GM18526 (cell line): ENCODE results near the gene GSS.

ENCODE experiments used
- POLR2A ChIP-seq: IDR thresholded peaks from 3 replicates; pipeline ENCODE4 v1.6.1; 2011; ENCODE audit not compliant: insufficient read length; ENCODE audit errors: extremely low read depth

The GSS gene

DNA sequence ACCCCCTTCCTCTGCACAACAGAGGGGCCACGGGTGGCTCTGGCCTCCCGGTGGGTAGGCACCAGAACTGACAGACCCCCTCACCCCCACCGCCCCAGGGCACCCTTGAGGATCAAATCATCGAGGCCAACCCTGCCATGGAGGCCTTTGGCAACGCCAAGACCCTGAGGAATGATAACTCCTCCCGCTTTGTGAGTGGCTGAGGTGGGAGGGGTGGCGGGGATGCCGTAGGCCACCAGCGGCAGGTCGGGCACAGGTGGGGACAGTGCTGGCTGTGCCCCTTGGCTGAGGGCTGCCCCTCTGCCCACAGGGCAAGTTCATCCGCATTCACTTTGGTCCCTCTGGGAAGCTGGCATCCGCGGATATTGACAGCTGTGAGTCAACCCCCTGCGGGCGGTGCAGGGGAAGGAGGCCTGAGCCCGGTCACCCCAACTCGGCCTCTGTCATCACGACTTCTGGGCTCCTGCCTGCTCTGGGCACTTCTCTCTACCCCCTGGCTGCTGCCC is 29.2 kb upstream of the GSS start:
- TF ChIP-seq POLR2A = no peak

DNA sequence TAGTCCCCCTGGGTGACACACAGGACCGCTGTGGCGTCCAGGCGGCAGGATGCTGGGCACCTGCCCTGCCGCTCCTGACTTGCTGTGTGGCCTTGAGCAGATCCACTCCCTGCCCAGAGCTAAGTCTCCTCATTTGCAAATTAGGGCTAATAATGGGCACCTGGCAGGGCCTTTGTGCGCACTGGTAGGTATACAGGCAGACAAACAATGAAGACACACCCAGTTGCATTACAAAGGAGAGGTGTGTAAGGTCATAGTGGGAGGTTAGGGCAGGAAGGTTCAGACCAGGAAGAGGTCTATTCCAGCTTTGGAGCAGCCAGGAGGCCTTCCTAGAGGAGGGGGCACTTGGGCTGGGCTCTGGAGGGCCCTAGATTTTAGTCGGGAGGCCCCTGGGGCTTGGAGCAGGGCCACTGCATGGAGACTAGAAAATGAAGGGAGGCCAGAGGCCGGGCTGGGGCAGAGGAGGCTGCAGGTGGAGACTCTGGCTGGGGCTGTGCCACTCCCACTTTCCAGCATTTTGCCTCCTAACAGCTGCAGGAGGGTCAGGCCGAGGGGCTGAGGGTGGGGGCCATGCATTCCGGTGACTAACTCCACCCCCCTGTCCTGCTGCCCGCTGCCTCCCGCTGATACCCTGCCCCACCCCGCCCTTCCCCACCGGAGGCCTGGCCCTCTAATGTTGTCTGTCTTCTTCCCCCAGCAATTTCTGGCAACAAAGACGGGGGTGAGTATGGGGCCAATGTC is 28.6 kb upstream of the GSS start:
- TF ChIP-seq POLR2A = no peak

DNA sequence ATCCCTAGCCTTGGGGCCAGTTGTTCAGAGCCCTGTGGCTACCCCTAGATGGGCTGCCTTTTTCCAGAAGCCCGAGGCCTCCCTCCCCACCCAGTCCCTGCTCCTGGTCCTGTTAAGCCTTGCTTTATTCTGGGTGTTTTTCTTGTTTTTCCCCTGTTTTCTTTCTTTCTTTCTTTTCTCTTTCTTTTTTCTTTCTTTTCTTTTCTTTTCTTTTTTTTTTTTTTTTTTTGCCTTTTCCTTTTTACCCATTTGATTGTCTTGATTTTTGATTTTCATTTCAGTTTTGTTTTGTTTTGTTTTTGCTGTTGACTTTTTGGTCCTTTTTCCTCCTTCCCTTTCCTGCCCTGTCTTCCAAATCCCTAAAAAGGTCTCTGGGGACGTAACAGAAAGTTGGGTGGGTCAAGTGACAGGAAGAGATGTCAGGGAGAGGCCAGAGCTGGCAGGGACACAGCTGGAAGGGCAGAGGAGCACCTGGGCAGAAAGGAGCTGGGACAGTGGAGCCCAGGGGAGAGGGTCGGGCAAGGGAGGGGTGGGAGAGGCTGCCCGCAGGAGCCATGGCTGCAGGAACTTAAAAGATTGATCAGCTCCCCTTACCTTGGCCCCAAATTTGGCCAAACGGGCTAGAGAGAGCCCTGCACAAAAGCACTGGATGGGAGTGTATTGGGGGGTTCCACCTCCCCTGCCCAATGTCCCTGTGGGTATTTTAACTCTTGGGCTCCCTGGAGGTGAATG is 27.6 kb upstream of the GSS start:
- no peak for TF ChIP-seq POLR2A

DNA sequence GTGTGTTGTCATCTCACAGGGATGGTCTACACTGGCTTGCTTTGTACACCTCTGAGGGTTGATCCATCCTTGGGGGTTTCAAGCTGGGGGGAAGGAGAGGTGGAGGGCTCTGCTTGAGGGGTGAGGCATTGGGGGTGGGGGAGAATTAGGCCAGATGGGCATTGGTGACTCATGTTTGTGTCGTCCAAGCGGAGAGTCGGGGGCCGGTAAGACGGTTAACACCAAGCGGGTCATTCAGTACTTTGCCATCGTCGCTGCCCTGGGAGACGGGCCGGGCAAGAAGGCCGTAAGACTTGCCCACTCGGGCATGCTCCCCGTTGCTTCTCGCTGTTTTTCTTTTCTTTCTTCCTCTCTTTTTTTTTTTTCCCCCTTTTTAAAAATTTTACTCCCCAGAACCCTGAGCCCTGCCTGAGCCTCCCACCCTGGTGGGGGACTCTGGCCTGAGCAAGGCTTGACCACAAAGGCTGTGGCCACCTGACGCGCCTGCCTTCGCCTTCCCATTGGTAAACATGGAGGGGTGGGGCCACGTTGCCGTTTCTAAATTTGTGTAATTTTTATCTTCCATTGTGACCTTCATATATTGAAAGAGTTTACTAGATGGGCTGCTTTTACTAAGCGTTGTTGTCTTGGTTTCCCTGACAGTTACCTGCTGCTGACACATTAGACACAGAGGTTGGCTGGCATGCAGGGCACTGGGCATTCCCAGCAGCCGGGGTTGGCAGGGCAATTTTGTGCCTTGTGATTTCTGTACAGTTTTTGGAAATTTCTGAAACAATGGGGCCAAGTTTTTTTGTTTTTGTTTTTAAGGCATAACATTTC is 26.9 kb upstream of the GSS start:
- TF ChIP-seq POLR2A = no peak

DNA sequence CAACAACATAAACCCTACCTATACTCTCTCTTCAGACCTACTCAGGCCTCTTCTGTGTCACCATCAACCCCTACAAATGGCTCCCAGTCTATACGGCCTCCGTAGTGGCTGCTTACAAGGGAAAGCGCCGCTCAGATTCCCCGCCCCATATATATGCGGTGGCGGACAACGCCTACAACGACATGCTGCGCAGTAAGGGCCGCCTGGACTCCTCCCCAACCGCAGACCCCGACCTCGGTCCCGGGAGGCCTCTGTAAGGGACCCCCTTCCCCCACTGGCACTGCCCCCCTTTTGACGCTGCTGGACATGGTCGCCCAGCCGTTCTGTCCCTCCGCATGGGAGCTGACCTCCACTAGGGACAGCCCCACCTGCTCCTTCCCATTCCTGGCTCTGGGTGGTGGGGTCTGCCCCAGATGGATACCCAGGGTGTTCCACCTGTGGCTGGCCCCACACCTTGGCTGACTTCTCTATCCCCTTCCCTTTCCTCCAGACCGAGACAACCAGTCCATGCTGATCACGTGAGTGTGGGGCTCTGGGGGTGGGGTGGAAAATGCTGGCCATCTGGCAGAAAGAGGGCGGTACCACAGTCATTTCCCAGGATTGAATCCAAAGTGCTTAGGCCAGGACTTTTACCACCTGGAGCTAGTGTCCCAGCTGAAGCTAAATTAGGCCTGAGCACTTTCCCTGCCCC is 25.1 kb upstream of the GSS start:
- no peak for TF ChIP-seq POLR2A

DNA sequence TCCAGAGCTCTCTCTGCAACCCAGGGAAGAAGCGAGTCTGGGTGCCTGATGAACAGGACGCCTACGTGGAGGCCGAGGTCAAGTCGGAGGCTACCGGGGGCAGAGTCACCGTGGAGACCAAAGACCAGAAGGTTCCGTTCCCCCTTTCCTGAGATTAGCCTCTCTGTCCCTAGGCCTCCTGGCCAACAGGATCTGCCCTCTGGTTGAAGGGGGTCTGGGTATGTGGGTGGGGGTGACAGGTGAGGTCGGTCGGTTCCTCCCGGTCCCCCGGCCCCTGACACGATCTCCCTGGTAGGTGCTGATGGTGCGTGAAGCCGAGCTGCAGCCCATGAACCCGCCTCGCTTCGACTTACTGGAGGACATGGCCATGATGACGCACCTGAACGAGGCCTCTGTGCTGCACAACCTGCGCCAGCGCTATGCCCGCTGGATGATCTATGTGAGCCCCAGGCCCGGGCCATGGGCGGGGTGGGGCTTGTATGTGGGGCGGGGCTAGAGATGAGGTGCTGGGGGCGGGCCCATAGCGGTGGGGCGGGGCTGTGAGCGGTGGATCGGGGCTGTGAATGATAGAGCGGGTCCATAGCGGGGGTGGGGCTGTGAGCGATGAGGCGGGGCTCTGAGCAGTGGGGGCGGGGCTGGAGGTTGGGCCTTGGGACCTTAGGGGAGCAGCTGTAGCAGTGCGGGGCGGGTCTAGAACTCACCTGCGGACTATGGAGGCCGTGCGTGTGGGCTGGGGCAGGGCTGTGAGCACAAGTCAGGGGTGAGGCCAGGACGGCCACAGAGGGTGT is 24.0 kb upstream of the GSS start:
- TF ChIP-seq POLR2A = no peak

DNA sequence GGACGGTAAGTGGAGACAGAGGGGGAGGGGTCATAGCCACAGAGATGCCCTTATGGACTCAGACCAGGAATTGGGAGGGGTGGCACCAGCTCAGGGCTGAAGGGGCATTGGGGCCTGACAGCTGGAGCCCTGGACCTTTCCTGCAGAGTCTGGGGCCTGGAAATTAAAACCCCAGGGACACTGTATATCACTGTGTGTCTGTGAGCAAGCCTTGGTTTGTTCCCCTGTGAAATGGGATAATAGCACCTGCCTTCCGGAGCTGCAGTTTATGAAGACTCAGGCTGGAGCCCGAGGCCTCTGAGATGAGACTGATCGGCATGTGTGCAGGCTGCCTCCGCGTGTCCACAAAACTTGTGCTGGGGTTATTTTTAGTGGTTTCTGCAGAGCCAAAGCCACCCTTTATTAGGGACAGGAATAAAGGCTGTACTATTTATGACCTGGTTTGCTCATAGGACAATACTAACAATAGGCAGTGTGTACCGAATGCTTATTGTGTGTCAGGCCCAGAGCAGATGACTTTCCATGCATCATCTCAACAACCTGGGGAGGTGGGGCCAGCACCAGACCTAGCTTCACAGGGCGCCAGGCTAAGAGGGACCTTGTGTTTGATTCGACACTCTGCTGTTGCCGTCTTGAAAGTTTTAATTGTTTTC is 22.6 kb upstream of the GSS start:
- TF ChIP-seq POLR2A = no peak

DNA sequence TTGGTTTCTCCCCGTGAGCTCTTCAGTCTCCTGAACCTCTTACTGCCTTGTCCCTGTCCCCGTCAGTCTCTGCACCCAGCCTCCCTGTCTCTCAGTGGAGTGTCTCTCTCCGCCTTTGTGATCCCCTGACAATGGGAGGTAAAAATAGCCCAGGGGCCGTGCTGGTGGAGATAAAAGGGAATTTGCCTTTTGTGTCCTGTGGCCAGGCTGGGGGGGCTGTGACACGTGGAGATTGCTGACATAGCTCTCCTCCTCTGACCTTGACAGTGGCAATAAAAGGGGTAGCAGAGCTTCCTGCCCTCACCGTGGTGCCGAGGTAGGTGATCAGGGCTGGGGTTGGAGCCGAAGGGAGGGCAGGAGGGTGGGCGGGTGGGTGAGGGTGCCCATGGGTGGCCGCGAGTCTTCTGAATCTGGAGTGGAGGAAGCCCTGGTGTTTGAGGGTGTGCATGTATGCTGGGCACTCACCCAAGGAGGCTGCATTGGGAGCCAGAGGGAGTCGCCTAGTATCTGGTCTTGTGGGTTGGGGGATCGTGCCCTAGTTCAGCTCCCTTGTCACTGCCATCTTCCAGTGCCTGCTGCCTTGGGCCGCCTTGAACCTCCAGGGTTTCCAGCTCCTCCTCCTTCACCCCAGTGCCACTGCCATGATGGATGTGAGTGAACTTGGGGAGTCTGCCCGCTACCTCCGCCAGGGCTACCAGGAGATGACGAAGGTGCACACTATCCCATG is 21.9 kb upstream of the GSS start:
- no peak for TF ChIP-seq POLR2A

DNA sequence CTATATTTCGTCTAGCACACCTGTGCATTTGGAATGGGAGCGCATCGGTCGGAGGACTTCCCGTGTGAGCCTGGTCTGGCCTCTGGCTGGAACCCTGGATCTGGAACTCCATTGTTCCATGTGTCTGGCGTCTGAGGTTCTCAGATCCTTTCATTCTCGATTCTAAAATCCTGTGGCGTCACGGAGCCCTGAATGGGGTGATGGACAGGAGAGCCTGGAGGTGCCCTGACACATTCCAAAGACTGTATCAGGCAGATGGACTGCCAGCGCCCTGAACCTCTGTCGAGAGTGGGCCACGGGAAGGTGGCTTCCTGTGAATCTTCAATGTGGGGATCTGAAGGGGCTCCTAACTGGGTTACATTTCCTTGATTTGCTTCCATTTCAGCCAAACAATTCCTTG is 20.7 kb upstream of the GSS start:
- TF ChIP-seq POLR2A = no peak

DNA sequence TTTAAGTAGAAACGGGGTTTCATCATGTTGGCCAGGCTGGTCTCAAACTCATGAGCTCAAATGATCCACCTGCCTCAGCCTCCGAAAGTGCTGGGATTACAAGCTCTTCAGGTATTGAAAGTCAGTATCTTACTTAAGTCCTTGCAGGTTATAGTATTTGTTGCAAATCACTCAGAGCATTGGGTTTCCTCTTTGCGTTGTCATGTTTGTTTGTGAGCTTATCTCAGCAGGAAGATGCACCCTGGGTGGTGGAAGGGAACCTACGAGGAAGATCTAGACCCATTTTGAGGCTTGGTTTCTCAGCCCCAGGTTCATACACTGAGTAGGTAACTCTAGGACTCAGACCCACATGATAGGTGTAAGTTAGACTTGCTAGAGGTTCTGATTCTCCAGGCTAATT is 18.6 kb upstream of the GSS start:
- no peak for TF ChIP-seq POLR2A

DNA sequence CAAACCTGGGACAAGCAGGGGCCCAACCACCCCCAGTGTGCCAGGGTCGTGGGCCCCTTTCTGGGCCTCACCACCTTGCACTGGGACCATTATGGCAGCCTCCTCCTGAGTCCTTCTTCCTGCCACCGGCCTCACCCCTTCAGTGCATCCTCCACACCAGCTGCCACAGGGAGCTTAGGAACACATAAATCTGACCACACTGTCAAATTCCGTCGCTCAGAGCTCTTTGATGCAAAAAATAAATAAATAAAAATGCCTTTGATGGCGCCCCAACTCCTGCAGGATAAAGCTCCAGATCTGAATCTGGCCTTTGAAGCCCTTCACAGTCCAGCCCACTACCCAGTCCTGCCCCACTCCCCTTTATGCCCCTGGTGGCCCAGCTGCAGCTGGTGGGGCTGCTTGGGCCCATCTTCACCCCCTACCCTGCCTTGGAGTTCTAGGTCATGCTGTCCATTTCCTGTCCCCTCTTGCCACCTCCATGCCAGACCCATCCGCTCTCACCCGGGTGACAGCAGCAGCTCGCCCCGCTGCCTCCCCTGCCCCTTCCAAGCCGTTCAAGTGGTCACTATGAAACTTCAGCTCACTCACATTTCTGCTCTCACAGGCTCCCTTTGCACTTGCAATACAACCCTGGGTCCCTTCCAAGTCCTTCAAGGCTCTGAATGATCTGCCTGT is 16.1 kb upstream of the GSS start:
- no peak for TF ChIP-seq POLR2A

DNA sequence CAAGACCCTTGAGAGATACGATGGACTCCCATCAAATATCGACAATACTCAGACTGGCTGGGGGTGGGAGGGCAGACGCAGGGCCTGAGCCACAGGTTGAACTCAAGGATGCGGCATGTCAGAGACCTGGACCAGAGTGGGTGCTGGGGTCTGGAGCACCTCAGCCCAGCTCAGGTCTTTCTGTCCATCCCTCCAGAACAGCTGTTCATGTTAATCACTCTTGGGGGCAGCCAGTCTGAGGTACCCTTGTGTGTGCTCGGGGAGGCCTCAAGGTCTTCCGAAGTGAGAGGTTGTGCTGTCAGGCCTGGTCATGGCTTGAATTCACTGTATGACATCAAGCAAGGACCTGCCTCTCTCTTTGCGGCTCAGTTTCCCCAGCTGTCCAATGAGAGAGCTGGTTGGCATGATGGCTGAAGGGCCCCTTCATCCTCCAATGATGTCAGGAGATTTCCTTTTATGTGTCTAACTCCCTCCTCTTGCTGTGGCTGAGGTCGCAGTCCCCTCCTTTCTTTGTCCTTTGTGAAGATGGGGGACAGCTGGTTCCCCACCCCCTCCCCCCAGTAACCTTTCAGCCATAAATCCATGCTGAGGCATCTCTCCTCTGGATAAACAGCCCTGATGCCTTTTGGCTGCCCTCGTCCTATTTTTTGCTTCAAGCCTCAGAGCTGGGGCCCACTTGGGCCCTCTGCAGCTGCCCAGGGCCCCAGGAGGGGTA is 15.4 kb upstream of the GSS start:
- no peak for TF ChIP-seq POLR2A
